Parathyroid adenoma (tissue), 2 donors: ENCODE measurements around the gene CHI3L2.

Source experiments
- H2AFZ ChIP-seq: fragments of 300-600 bp; sonication (generic); one replicate; pipeline ENCODE4 v1.7.0; 2017; ENCODE audit warnings: antibody characterized with exemption, mild to moderate bottlenecking
- H3K27ac ChIP-seq: fragments of 300-600 bp; sonication (generic); one replicate; pipeline ENCODE4 v1.7.0; 2017
- H3K27me3 ChIP-seq: fragments of 300-600 bp; sonication (generic); one replicate; pipeline ENCODE4 v1.7.0; 2017; ENCODE audit warnings: low read length; ENCODE audit not compliant: control insufficient read depth, insufficient read depth
- H3K36me3 ChIP-seq: fragments of 300-600 bp; sonication (generic); one replicate; pipeline ENCODE4 v1.7.0; 2017; ENCODE audit warnings: low read length; ENCODE audit not compliant: control insufficient read depth, insufficient read depth
- H3K4me1 ChIP-seq: fragments of 300-600 bp; sonication (generic); one replicate; pipeline ENCODE4 v1.7.0; 2017; ENCODE audit warnings: control low read depth
- H3K4me2 ChIP-seq: fragments of 300-600 bp; sonication (generic); one replicate; pipeline ENCODE4 v1.7.0; 2017; ENCODE audit warnings: low read length
- H3K4me3 ChIP-seq: fragments of 300-600 bp; sonication (generic); one replicate; pipeline ENCODE4 v1.7.0; 2017; ENCODE audit warnings: low read depth, low read length
- H3K79me2 ChIP-seq: fragments of 300-600 bp; sonication (generic); one replicate; pipeline ENCODE4 v1.7.0; 2017; ENCODE audit warnings: control low read depth
- H3K9ac ChIP-seq: fragments of 300-600 bp; sonication (generic); one replicate; pipeline ENCODE4 v1.7.0; 2017; ENCODE audit warnings: mild to moderate bottlenecking
- H3K9me3 ChIP-seq: fragments of 300-600 bp; sonication (generic); one replicate; pipeline ENCODE4 v1.7.0; 2017; ENCODE audit warnings: low read length; ENCODE audit not compliant: control insufficient read depth
- CTCF ChIP-seq: fragments of 300-600 bp; sonication (generic); IDR thresholded peaks from one replicate; pipeline ENCODE4 v1.7.0; 2017; ENCODE audit warnings: antibody characterized with exemption, mild to moderate bottlenecking
- donor health status: primary hyperparathyroidism.

Gene CHI3L2

GRCh38 chr1:111251570-111251969 is 24.1 kb downstream of the CHI3L2 start:
- H3K9ac ChIP-seq: no peak overlapping the region
- TF ChIP-seq CTCF: no peak
- no peaks in the 10 kb centered on the region for H3K36me3 ChIP-seq
- H3K27ac ChIP-seq: peak overlapping the region; percentile 94
- no peaks in the 10 kb centered on the region for H3K27me3 ChIP-seq
- H3K79me2 ChIP-seq: no peaks in the 10 kb centered on the region
- peak overlapping the region; percentile 45 for H2AFZ ChIP-seq
- H3K4me2 ChIP-seq: peak overlapping the region; percentile 39
- H3K9me3 ChIP-seq: no peaks in the 10 kb centered on the region
- H3K4me1 ChIP-seq: peaks cover 42% of the 10 kb centered on the region
- no peak overlapping the region for H3K4me3 ChIP-seq

- H3K4me2 ChIP-seq: peak overlapping the region; percentile 9
- no peaks in the 10 kb centered on the region for H3K9me3 ChIP-seq
- no peak for TF ChIP-seq CTCF
- H3K4me1 ChIP-seq: peaks cover 36% of the 10 kb centered on the region
- peak overlapping the region; percentile 94 for H3K27ac ChIP-seq
- no peaks in the 10 kb centered on the region for H3K79me2 ChIP-seq
- H2AFZ ChIP-seq: no peak overlapping the region
- H3K27me3 ChIP-seq: no peaks in the 10 kb centered on the region
- no peaks in the 10 kb centered on the region for H3K36me3 ChIP-seq
- no peak overlapping the region for H3K9ac ChIP-seq
- no peak overlapping the region for H3K4me3 ChIP-seq
Observed at GRCh38 chr1:111252786-111253185, 25.3 kb downstream of the CHI3L2 start.

- Histone ChIP-seq H3K36me3 (no peaks in the 10 kb centered on the region), H2AFZ (no peak overlapping the region), H3K9me3 (no peaks in the 10 kb centered on the region), H3K79me2 (no peaks in the 10 kb centered on the region), H3K4me2 (no peak overlapping the region), H3K27ac (peak overlapping the region; percentile 94), H3K4me1 (peaks cover 34% of the 10 kb centered on the region), H3K4me3 (no peak overlapping the region), H3K9ac (no peak overlapping the region), H3K27me3 (no peaks in the 10 kb centered on the region)
- TF ChIP-seq CTCF: no peak
Observed at GRCh38 chr1:111253876-111254275, 26.4 kb downstream of the CHI3L2 start.

- H3K4me2 ChIP-seq: no peak overlapping the region
- no peak for TF ChIP-seq CTCF
- H3K4me1 ChIP-seq: peaks cover 15% of the 10 kb centered on the region
- no peak overlapping the region for H3K4me3 ChIP-seq
- H2AFZ ChIP-seq: no peak overlapping the region
- no peaks in the 10 kb centered on the region for H3K9me3 ChIP-seq
- H3K27ac ChIP-seq: no peak overlapping the region
- no peaks in the 10 kb centered on the region for H3K27me3 ChIP-seq
- H3K79me2 ChIP-seq: no peaks in the 10 kb centered on the region
- no peaks in the 10 kb centered on the region for H3K36me3 ChIP-seq
- no peak overlapping the region for H3K9ac ChIP-seq
Observed at GRCh38 chr1:111256988-111257658, 29.6 kb downstream of the CHI3L2 start.

GRCh38 chr1:111267801-111268508 is 40.4 kb downstream of the CHI3L2 start:
- H3K79me2 ChIP-seq: no peaks in the 10 kb centered on the region
- no peaks in the 10 kb centered on the region for H3K27me3 ChIP-seq
- H3K36me3 ChIP-seq: no peaks in the 10 kb centered on the region
- no peak overlapping the region for H3K9ac ChIP-seq
- H3K27ac ChIP-seq: no peak overlapping the region
- no peak overlapping the region for H3K4me2 ChIP-seq
- H2AFZ ChIP-seq: no peak overlapping the region
- H3K9me3 ChIP-seq: no peaks in the 10 kb centered on the region
- no peaks in the 10 kb centered on the region for H3K4me1 ChIP-seq
- no peak overlapping the region for H3K4me3 ChIP-seq
- no peak for TF ChIP-seq CTCF
